D721Med (cell line): ENCODE data around the gene XIST.

ENCODE experiments used
- DNase-seq: peaks from one replicate; pipeline ENCODE4 v3.0.0; 2011; ENCODE audit warnings: low spot score; ENCODE audit not compliant: insufficient read length
- FAIRE-seq: peaks from 2 replicates; lab custom pipeline; 2011; peaks lifted over from hg19 to GRCh38; lab: Jason Lieb, UNC
- CTCF ChIP-seq: IDR thresholded peaks from 2 replicates; pipeline ENCODE4 v1.5.1; 2012; ENCODE audit warnings: mild to moderate bottlenecking, control low read depth; ENCODE audit not compliant: insufficient read depth; ENCODE audit errors: missing control alignments

XIST gene

DNA sequence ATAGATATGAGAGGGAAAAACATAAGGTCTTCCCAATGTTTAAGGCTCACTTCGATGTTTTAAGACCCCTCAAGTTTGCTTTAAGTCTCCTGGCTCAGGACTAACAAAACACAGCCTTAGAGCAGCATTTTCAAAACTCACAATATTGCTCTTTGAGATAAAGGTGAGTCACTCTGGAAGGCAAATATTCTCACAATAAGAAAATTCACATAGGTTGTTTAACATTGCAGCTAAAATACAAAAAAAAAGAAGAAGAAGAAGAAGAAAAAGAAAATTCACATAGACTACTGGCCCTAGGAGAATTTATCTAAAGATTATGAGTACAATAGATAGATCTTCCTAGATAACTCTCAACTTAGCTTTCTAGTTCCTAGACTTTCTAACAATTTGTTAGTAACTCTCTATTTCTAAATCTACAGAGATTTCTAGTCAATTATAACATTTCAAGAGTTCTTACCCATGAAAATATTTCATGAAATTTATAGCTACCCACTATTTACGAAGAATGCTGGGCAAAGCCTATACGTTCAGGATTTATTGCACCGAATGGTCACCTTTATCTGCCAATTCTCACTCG lies 22.5 kb downstream of the XIST start:
- TF ChIP-seq CTCF, result no peak
- no peak for DNase-seq
- no peak for FAIRE-seq

- DNase-seq (no peak), FAIRE-seq (no peak)
- no peak for TF ChIP-seq CTCF
Measured at GRCh38 chrX:73828080-73828720, 24.3 kb downstream of the XIST start.

- DNase-seq, result no peak
- TF ChIP-seq CTCF, result no peak
- no peak for FAIRE-seq
Measured at GRCh38 chrX:73827406-73827805, 25.1 kb downstream of the XIST start.

DNA sequence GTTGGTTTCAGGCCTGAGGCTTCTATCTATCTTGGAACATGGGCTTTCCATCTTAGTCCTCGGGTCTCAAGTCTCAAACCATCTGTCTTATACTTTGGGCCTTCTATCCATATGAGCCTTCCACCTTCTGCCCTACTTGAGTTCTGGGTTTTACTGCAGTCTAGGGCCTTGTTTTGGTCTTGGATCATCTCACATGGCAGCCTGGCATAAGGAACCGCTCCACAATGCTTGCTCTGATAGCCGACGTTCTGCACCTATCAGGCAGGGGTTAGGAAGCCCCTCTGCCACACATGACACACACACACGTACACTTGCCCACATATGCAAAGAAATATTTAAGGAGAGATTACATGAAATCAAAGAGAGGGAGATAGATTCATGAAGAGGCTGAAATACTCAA lies 25.5 kb downstream of the XIST start:
- DNase-seq (no peak), FAIRE-seq (no peak)
- no peak for TF ChIP-seq CTCF

DNA sequence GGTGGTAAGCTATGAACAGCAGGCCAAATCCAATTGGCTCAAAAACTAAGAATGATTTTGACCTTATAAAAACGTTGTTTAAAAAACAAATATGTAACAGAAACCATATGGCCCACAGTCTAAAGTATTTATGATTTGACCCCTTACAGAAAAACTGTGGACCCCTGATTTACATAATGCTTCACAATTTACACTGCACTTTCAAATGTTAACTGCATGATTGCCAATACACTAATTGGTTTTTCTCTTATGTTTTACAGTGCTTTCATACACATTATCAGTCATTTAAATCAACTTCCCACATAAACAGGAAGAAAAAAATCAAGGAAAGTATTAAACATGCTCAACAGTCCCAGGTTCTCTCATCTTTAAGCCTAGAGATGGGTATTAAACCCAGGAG lies 26.9 kb downstream of the XIST start:
- FAIRE-seq, result no peak
- DNase-seq, result no peak
- no peak for TF ChIP-seq CTCF

DNA sequence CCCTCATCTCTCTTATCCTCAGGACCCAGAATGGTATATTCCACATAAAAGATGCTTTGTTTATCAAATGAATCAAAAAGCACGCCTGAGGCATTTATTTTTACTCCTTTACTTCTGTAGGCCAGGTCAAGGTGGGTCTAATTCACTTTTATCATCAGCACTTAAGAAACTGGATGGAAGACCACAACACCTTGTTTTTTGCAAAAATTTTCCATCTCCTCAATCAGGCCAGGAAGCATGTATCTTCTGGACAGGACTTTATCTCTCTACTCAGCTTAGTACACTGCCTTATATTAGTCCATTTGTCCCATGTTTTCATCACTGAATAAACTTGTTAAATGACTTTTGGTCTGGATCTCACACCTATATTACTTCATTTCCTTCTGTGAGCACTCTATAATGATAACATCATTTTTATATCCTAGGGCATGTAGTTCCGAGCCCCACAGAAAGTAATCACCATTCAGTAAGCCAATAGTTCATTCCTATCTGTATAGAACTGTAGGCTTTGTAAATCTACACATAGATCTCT lies 29.0 kb downstream of the XIST start:
- no peak for TF ChIP-seq CTCF
- FAIRE-seq, result no peak
- no peak for DNase-seq

DNA sequence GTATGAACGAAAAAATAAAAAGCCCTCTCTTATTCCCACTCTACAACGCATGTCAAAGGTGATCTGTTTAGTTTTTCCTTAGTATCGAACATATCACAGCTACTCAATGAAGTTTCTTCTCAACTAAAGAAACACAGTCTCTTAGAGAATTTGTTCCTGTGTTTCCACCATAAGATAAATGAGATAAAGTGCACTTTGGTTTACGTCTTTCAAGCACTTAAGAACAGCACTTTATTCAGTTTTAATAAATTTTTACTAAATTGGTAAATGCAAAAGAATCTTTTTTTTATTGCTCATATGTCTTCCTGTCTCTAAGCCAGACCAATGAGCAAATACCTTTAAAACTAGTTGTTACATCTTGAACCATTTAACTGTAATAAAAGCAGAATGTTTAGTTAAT lies 29.7 kb downstream of the XIST start:
- DNase-seq, result no peak
- FAIRE-seq, result no peak
- no peak for TF ChIP-seq CTCF
